HG02571 (cell line): ENCODE data around the gene ADAMTS14.

ENCODE experiments used
- ATAC-seq: cut with Tn5 transposase; IDR thresholded peaks from one replicate; pipeline ENCODE4 v1.9.1; 2021; ENCODE audit warnings: mild to moderate bottlenecking, moderate library complexity; ENCODE audit not compliant: unreplicated experiment

ADAMTS14 gene

GRCh38 chr10:70728328-70728727 is 56.0 kb downstream of the ADAMTS14 start:
- no peak for ATAC-seq

- ATAC-seq, result no peak
Observed at GRCh38 chr10:70729763-70730357, 57.6 kb downstream of the ADAMTS14 start.

GRCh38 chr10:70730955-70731354 is 58.6 kb downstream of the ADAMTS14 start:
- no peak for ATAC-seq

- no peak for ATAC-seq
Observed at GRCh38 chr10:70732569-70732968, 60.3 kb downstream of the ADAMTS14 start.

- ATAC-seq, result no peak
Observed at GRCh38 chr10:70733051-70733450, 60.7 kb downstream of the ADAMTS14 start.

GRCh38 chr10:70735161-70735560 is 62.9 kb downstream of the ADAMTS14 start:
- no peak for ATAC-seq

- ATAC-seq, result no peak
Observed at GRCh38 chr10:70736525-70736924, 64.2 kb downstream of the ADAMTS14 start.

- no peak for ATAC-seq
Observed at GRCh38 chr10:70737250-70737649, 64.9 kb downstream of the ADAMTS14 start.

GRCh38 chr10:70738006-70738760 is 65.9 kb downstream of the ADAMTS14 start:
- no peak for ATAC-seq

GRCh38 chr10:70738761-70739121 is 66.4 kb downstream of the ADAMTS14 start:
- ATAC-seq, result no peak

GRCh38 chr10:70740406-70741288 is 68.3 kb downstream of the ADAMTS14 start:
- ATAC-seq, result no peak

- ATAC-seq, result no peak
Observed at GRCh38 chr10:70742537-70743429, 70.5 kb downstream of the ADAMTS14 start.

GRCh38 chr10:70743430-70743788 is 71.1 kb downstream of the ADAMTS14 start:
- no peak for ATAC-seq

- ATAC-seq, result no peak
Observed at GRCh38 chr10:70743879-70744278, 71.6 kb downstream of the ADAMTS14 start.

GRCh38 chr10:70744617-70745143 is 72.4 kb downstream of the ADAMTS14 start:
- no peak for ATAC-seq

GRCh38 chr10:70745555-70745954 is 73.2 kb downstream of the ADAMTS14 start:
- no peak for ATAC-seq

GRCh38 chr10:70747192-70747965 is 75.1 kb downstream of the ADAMTS14 start:
- no peak for ATAC-seq

- ATAC-seq, result no peak
Observed at GRCh38 chr10:70748305-70748704, 76.0 kb downstream of the ADAMTS14 start.

GRCh38 chr10:70748801-70749573 is 76.7 kb downstream of the ADAMTS14 start:
- no peak for ATAC-seq
